GM12865 (cell line): ENCODE results near the gene ZNF683.
A peak's percentile ranks its signal among the peaks of the same experiment; 100 is the strongest.

Source experiments
- DNase-seq: peaks from one replicate; pipeline ENCODE4 v3.0.0; 2010; ENCODE audit warnings: low read depth
- H3K4me3 ChIP-seq: 2 replicates; pipeline ENCODE4 v1.5.1; 2011; ENCODE audit warnings: mild to moderate bottlenecking, low read depth, low read length, control low read depth
- TF ChIP-seq, protein P1 (sequence below): IDR thresholded peaks from 2 replicates; pipeline ENCODE4 v1.5.1; 2011; ENCODE audit warnings: low read length, control low read depth, low read depth, inconsistent platforms; ENCODE audit not compliant: insufficient read depth; ENCODE audit errors: missing control alignments

ZNF683 gene

DNA sequence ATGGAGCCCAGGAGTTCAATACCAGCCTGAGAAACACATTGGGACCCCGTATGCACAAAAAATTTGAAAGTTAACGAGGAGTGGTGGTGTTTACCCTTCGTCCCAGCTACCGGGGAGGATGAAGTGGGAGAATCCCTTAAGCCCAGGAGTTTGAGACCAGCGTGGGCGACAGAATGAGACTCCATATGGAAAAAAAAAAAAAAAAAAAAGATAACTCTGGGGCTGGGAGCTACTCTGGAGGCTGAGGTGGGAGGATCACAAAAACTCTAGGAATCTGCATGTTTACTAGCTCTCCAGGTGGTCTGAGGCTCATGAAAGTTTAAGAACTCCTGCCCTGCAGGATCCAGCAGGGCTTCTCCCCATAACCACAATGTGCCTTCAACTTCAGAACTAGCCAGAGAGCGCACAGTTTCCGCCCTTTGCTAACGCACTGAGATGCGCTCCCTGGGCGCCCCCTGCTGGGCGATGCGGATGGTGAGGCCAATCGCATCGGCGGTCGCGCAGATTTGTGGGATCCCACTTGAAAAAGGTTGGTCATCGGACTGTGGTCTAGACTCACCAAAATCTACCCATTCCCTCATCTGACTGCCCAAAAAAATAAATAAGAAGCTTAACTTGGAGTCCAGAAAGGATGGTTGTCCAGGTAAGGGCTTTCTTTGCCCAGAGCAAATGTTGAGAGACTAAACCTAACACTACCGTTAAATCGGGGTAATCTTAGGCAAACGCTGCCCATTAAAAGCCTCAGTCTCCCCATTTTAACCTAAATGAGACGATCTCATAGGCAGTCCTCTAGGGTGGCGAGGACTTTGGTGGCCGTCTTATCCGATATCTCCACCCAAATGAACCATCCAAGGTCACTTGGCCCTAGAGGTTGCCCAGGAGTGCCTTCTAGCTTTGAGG is 8.8 kb downstream of the ZNF683 start:
- H3K4me3 ChIP-seq: no peak overlapping the region
- peak; percentile 83 for DNase-seq
- TF ChIP-seq, protein P1, sequence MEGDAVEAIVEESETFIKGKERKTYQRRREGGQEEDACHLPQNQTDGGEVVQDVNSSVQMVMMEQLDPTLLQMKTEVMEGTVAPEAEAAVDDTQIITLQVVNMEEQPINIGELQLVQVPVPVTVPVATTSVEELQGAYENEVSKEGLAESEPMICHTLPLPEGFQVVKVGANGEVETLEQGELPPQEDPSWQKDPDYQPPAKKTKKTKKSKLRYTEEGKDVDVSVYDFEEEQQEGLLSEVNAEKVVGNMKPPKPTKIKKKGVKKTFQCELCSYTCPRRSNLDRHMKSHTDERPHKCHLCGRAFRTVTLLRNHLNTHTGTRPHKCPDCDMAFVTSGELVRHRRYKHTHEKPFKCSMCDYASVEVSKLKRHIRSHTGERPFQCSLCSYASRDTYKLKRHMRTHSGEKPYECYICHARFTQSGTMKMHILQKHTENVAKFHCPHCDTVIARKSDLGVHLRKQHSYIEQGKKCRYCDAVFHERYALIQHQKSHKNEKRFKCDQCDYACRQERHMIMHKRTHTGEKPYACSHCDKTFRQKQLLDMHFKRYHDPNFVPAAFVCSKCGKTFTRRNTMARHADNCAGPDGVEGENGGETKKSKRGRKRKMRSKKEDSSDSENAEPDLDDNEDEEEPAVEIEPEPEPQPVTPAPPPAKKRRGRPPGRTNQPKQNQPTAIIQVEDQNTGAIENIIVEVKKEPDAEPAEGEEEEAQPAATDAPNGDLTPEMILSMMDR: peak; percentile 97

DNA sequence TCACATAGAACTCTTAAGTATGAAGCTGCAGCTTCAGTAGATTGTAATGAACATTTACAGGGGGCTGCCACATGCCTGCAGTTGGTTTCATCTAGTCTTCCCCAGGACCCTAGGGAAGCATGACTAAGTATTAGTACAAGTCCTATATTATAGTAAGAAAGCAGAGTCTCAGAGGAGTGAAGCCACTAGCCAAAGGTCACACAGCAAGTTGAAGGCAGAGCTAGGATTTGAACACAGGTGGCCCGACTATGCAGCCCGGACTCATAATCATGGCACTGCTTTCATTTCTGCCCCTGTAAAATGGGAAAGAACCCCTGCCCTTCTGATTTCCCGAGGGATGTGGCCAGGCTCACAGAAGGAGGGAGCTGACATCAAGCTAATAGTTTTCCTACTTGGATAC is 10.2 kb downstream of the ZNF683 start:
- no peak for DNase-seq
- H3K4me3 ChIP-seq: no peak overlapping the region
- TF ChIP-seq, protein P1: no peak

DNA sequence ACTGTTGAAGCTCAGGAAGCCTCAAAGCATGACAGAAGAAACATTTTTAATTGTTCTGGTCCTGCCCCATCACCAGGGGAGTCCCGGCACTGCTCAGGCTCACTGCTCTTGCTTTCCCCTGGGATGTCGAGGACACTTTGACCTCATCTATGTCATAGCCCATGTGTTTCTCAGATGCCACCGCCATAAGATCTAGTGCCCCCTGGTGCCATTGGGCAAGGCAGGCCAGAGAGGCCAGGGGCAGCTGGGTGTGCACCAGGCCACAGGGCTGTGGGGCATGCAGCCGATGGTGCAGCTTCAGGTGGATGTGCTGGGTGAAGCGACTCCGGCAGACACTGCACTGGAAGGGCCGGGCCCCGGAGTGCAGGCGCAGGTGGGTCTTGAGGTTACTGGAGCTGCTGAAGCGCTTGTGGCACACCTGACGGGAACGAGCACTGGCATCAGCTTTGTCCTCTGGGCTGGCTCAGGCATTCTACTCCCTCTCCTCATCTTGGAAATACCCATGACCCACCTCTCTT is 10.9 kb downstream of the ZNF683 start:
- no peak for DNase-seq
- TF ChIP-seq, protein P1: no peak

GRCh38 chr1:26360807-26361604 is 11.5 kb downstream of the ZNF683 start:
- TF ChIP-seq, protein P1: no peak
- DNase-seq: no peak
- H3K4me3 ChIP-seq: no peak overlapping the region

More for the DNA sequence above, 10.9 kb downstream of the ZNF683 start:
- H3K4me3 ChIP-seq: no peak overlapping the region

GRCh38 chr1:26359981-26360806 is 12.4 kb downstream of the ZNF683 start:
- H3K4me3 ChIP-seq: no peak overlapping the region
- DNase-seq: peak; percentile 21
- TF ChIP-seq, protein P1: no peak
